Body of pancreas (tissue), 4 donors: ENCODE measurements around the gene AIFM2. TPM values are rescaled to one million over a fixed set of nuclear protein-coding genes. Genes with fewer than 3 reads are reported as not detected.
A peak's percentile ranks its signal among the peaks of the same experiment; 100 is the strongest.

Experiments
- ATAC-seq: fragments of 150-250 bp; one replicate; pipeline ENCODE4 v1.9.1; 2016
- DNase-seq, 4 donors: peaks; one replicate each; pipeline ENCODE4 v3.0.0-alpha.2; 2019
- H3K27ac ChIP-seq, 4 donors: fragments of 200-600 bp; sonication (generic); 1 replicate in 3 of 4; 2 replicates in 1 of 4; pipeline versions ENCODE4 v1.5.1 to v1.6.1; 2016 to 2019; ENCODE audit warnings: mild to moderate bottlenecking in 1 of 4, mixed read lengths in 1 of 4, moderate library complexity in 1 of 4
- H3K27me3 ChIP-seq, 2 donors: fragments of 200-600 bp; sonication (generic); one replicate each; pipeline ENCODE4 v1.6.0; 2016; ENCODE audit warnings: mild to moderate bottlenecking in 1 of 2
- H3K36me3 ChIP-seq, 2 donors: fragments of 200-600 bp; sonication (generic); replicated peaks in 1 of 2; 2 replicates each; pipeline ENCODE4 v1.5.1; 2016; ENCODE audit warnings: low read depth in 2 of 2; ENCODE audit not compliant: insufficient read depth in 1 of 2
- H3K4me1 ChIP-seq: fragments of 200-600 bp; sonication (generic); one replicate; pipeline ENCODE4 v1.6.0; 2016
- H3K4me3 ChIP-seq, 2 donors: fragments of 200-600 bp; sonication (generic); 1 replicate in 1 of 2; 2 replicates in 1 of 2; pipeline ENCODE4 v1.5.1; 2016 to 2019
- H3K9me3 ChIP-seq, 3 donors: fragments of 200-600 bp; sonication (generic); 1 replicate in 2 of 3; 2 replicates in 1 of 3; pipeline ENCODE4 v1.5.1; 2016
- CTCF ChIP-seq, 7 experiments: fragments of 450-650 bp in 4 of 7; fragments of 200-600 bp in 3 of 7; sonication (generic) in 3 of 7; IDR thresholded peaks; one replicate each; pipeline ENCODE4 v1.5.1; 2016 to 2019; ENCODE audit warnings: antibody characterized with exemption in 7 of 7
- POLR2A ChIP-seq, 3 donors: fragments of 450-650 bp; IDR thresholded peaks; one replicate each; pipeline ENCODE4 v1.6.1; 2016; ENCODE audit warnings: antibody characterized with exemption in 3 of 3, mild to moderate bottlenecking in 2 of 3
- WGBS, 2 donors: methylation state at CpG; one replicate each; pipeline ENCODE4 v1.1.5; 2017; 5-methylcytosine and 5-hydroxymethylcytosine counted together
- intact Hi-C: fragments of 100-400 bp; cut with DNase I; formaldehyde crosslinking; loops from one replicate; pipeline ENCODE4 v1.15.1; 2023
- total RNA-seq, 2 donors: library from RNA; depleted of rRNA; stranded (reverse); fragments of >200 nt; gene quantifications; one replicate each; pipeline ENCODE4 v1.1.0, GENCODE V29; 2016

The AIFM2 gene
- total RNA-seq, 2 donors from 2014 or later, result 4.2 to 12.2 TPM

DNA sequence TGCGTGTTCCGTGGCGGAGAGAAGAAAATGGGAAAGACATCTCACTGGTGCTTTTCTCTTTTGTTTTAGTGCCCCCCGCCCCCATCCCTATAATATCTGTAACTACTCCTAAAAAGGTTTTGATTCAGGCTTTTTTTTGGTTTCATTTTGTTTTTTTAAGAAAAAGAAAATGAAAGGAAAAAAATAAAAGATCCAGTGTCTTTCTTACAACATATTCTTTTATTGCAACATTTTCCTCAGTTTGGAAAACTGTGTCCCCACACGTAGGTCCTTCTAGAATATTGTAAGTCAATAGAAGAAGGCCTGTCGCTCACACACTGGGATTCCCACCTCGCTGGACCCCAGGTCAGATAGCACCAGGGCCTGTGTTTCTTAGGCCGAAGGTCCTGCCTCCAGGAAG lies 20.6 kb downstream of the AIFM2 start:
- Histone ChIP-seq H3K9me3 (no peaks in the 10 kb centered on the region), H3K4me3 (no peak overlapping the region), H3K36me3 (peaks cover 0 to 9% of the 10 kb centered on the region in 2 donors), H3K27me3 (no peaks in the 10 kb centered on the region), H3K27ac (no peak overlapping the region), H3K4me1 (peaks cover 6% of the 10 kb centered on the region)
- WGBS, 2 donors, result 88 to 93% methylated on average over 8 of the region's 8 CpGs
- ATAC-seq (no peak), DNase-seq (no peak)
- intact Hi-C loops, result no loop called here
- TF ChIP-seq CTCF (IDR thresholded peaks at IDR 0.05), result no peak
- no peak for TF ChIP-seq POLR2A (IDR thresholded peaks at IDR 0.05)

DNA sequence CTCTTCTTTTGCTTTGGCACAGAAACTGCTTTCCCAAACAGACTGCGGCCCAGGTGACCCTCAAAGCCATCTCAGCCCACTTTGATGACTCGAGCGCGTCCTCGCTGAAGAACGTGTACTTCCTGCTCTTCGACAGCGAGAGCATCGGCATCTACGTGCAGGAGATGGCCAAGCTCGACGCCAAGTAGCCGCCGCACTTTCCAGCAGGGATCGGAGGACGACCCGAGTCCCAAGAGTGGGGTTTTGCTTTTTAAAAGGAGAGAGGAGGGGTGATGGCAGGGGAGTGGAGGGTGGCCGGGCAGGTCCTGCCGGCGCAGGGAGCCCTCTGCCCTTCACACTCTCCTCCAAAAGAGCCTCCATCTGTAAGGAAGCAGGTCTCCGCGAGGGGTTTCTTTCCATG lies 21.1 kb downstream of the AIFM2 start:
- Histone ChIP-seq H3K27me3 (no peaks in the 10 kb centered on the region), H3K4me3 (no peak overlapping the region), H3K27ac (no peak overlapping the region), H3K36me3 (peaks cover 0 to 9% of the 10 kb centered on the region in 2 donors), H3K9me3 (no peaks in the 10 kb centered on the region), H3K4me1 (peaks cover 6% of the 10 kb centered on the region)
- ATAC-seq (no peak), DNase-seq (no peak)
- no peak for TF ChIP-seq CTCF (IDR thresholded peaks at IDR 0.05)
- TF ChIP-seq POLR2A (IDR thresholded peaks at IDR 0.05), result no peak
- intact Hi-C loops, result no loop called here
- 93 to 94% methylated on average over 22 of the region's 22 CpGs for WGBS, 2 donors

DNA sequence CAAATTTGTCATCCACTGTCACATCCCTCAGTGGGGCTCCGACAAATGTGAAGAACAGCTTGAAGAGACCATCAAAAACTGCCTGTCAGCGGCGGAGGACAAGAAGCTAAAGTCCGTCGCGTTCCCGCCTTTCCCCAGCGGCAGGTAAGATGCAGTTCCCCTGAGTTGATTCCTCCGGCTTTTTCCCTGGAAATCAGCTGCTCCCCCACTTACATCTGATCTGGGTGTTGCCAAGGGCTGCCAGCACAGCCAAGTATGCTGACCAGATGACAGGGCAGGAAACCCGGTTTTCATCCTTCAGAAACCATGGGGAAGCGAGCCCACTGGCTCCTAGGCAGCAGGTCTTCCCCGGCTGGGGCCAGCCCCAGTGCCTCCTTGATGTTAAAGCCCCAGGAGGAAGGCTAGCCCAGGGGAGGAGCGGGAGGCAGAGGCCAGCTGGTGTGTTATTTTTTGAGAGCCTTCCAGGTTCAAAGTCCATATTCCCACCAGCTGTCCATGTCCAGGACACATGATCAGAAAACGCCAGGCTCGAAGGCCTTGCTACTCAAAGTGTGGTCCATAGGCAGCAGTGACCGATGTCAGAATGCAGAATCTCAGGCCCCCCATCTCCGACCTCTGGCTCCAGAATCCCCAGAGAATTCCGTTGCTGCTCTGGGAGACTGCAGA lies 23.4 kb downstream of the AIFM2 start:
- ATAC-seq, result no peak
- peaks cover 0 to 8% of the 10 kb centered on the region in 2 donors for H3K36me3 ChIP-seq
- peak in 3 of 4 donors; percentile 34 to 58 (median 45) for DNase-seq

DNA sequence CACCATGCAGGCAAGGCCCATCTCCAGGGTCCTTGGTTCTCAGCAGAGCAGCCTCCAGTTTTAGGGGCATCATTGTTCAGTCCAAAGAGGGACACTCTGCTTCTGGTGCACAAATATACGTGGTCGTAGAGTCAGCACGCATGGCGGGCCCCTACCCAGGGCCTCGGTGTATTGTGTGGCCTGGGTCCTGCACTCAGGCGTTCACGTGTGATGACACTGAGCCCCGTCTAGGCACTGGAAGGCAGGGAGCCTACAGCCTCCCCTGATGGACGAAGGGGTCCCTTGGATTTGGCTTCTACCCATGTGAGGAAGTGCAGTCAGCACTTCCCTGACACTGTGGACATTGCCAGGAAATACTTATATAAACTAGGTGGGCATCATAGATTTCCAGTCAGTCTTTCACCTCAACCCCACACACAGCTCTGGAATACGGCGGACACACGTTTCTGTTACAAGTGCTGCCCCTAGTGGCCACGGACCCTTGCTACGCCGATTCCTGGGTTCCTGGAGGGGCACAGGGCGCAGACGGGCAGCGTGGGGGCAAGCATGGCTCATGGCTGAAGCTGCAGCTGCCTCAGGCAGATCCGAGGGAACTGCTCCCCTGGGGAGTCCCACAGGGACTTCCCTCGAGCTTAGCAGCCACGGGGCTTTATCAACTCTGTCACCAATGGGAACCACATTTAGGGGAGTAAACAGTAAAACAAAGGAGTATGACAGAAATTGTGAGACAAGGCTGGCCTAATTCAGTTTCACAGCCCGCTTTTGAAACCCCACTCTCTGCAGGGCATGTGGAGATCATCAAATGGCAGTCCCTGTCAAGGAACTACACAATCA lies 25.4 kb downstream of the AIFM2 start:
- peaks cover 0 to 5% of the 10 kb centered on the region in 2 donors for H3K36me3 ChIP-seq

More for the DNA sequence above, 23.4 kb downstream of the AIFM2 start:
- TF ChIP-seq POLR2A (IDR thresholded peaks at IDR 0.05), result no peak
- no peak for TF ChIP-seq CTCF (IDR thresholded peaks at IDR 0.05)
- H3K9me3 ChIP-seq, result no peaks in the 10 kb centered on the region
- H3K27ac ChIP-seq, result no peak overlapping the region
- H3K27me3 ChIP-seq, result no peaks in the 10 kb centered on the region
- intact Hi-C loops, result no loop called here
- 86 to 88% methylated on average over 16 to 18 of the region's 18 CpGs for whole genome bisulfite sequencing, 2 donors
- no peak overlapping the region for H3K4me3 ChIP-seq
- peaks cover 6% of the 10 kb centered on the region for H3K4me1 ChIP-seq

More for the DNA sequence above, 25.4 kb downstream of the AIFM2 start:
- no peak for ATAC-seq
- Histone ChIP-seq H3K9me3 (no peaks in the 10 kb centered on the region), H3K27ac (no peak overlapping the region), H3K4me3 (no peak overlapping the region), H3K27me3 (no peaks in the 10 kb centered on the region), H3K4me1 (peaks cover 6% of the 10 kb centered on the region)
- intact Hi-C loops, result no loop called here
- 79 to 87% methylated on average over 8 to 22 of the region's 22 CpGs for WGBS, 2 donors
- no peak for DNase-seq
- TF ChIP-seq POLR2A (IDR thresholded peaks at IDR 0.05), result no peak
- peak in 2 of 7 experiments; percentile 8 to 16 for TF ChIP-seq CTCF (IDR thresholded peaks at IDR 0.05)
